ENCODE measurements around the gene TMCO2.
"Not testable (repeated sequence)": the region's sequence is repeated elsewhere in the genome, so short reads cannot be mapped to it uniquely, and the experiment has no call there.

TMCO2 gene

GRCh38 chr1:40247655-40248054 lies at the start of gene TMCO2:
Gene TMCO2, plus strand, starts transcription at chr1:40247937. Its CDS starts 57 bp downstream, at chr1:40247994.
- DNase-seq (ENCODE audit: low spot score): no peak

- DNase-seq (ENCODE audit: low spot score): no peak
Observed at GRCh38 chr1:40199126-40199525, 48.6 kb upstream of the TMCO2 start.

- DNase-seq (ENCODE audit: low spot score): no peak
Observed at GRCh38 chr1:40204856-40205255, 42.9 kb upstream of the TMCO2 start.

- DNase-seq (ENCODE audit: low spot score): no peak
Observed at GRCh38 chr1:40210511-40211204, 37.1 kb upstream of the TMCO2 start.

- no peak for DNase-seq (ENCODE audit: low spot score)
Observed at GRCh38 chr1:40218333-40218732, 29.4 kb upstream of the TMCO2 start.

GRCh38 chr1:40221471-40221905 lies 26.2 kb upstream of the TMCO2 start:
- DNase-seq (ENCODE audit: low spot score): not testable (repeated sequence)

GRCh38 chr1:40221977-40222772 lies 25.6 kb upstream of the TMCO2 start:
- DNase-seq (ENCODE audit: low spot score): no peak

GRCh38 chr1:40224040-40224439 lies 23.7 kb upstream of the TMCO2 start:
- DNase-seq (ENCODE audit: low spot score): no peak

GRCh38 chr1:40226192-40226591 lies 21.5 kb upstream of the TMCO2 start:
- DNase-seq (ENCODE audit: low spot score): no peak

- DNase-seq (ENCODE audit: low spot score): no peak
Observed at GRCh38 chr1:40232444-40232843, 15.3 kb upstream of the TMCO2 start.

GRCh38 chr1:40239626-40240025 lies 8.1 kb upstream of the TMCO2 start:
- DNase-seq (ENCODE audit: low spot score): no peak

GRCh38 chr1:40240390-40240789 lies 7.3 kb upstream of the TMCO2 start:
- no peak for DNase-seq (ENCODE audit: low spot score)

- DNase-seq (ENCODE audit: low spot score): no peak
Observed at GRCh38 chr1:40241362-40241761, 6.4 kb upstream of the TMCO2 start.

GRCh38 chr1:40243351-40243750 lies 4.4 kb upstream of the TMCO2 start:
- no peak for DNase-seq (ENCODE audit: low spot score)

GRCh38 chr1:40244138-40244744 lies 3.5 kb upstream of the TMCO2 start:
- DNase-seq (ENCODE audit: low spot score): no peak

- no peak for DNase-seq (ENCODE audit: low spot score)
Observed at GRCh38 chr1:40245686-40246085, 2.1 kb upstream of the TMCO2 start.

- DNase-seq (ENCODE audit: low spot score): no peak
Observed at GRCh38 chr1:40248412-40248811, 675 bp downstream of the TMCO2 start.

GRCh38 chr1:40251456-40251855 lies 3.7 kb downstream of the TMCO2 start:
- no peak for DNase-seq (ENCODE audit: low spot score)

- no peak for DNase-seq (ENCODE audit: low spot score)
Observed at GRCh38 chr1:40252601-40253000, 4.9 kb downstream of the TMCO2 start.

GRCh38 chr1:40255231-40255630 lies 7.5 kb downstream of the TMCO2 start:
- no peak for DNase-seq (ENCODE audit: low spot score)

GRCh38 chr1:40256401-40257084 lies 8.8 kb downstream of the TMCO2 start:
- DNase-seq (ENCODE audit: low spot score): no peak

- DNase-seq (ENCODE audit: low spot score): no peak
Observed at GRCh38 chr1:40257313-40257687, 9.6 kb downstream of the TMCO2 start.

Data from COLO829 (cell line).